ENCODE measurements around the gene TLE7. TPM values are rescaled to one million over a fixed set of nuclear protein-coding genes. Genes with fewer than 3 reads are reported as not detected.

Gene TLE7
- polyA plus RNA-seq, 1 of the 3 experiments (the other 2 are of a cell fraction) = not detected

GRCh38 chr16:71476457-71477124 lies 34.7 kb upstream of the TLE7 start:
- Histone ChIP-seq H3K27ac (ENCODE audit: low read depth in 2 of 2, low read length in 1 of 2) (no peak overlapping the region), H3K4me3 (ENCODE audit: low read depth in 2 of 2, low read length in 1 of 2) (no peak overlapping the region), H3K9me3 (no peaks in the 10 kb centered on the region; the same call in 1 of the 2 replicates), H3K36me3 (replicated peaks in 1 of 2; ENCODE audit: control insufficient read depth in 1 of 2, insufficient read depth in 2 of 2, low read length in 1 of 2) (peaks cover 28 to 36% of the 10 kb centered on the region in 2 experiments), H3K9me2 (no peaks in the 10 kb centered on the region), H3K4me2 (no peak overlapping the region), H2AFZ (ENCODE audit: low read depth) (no peak overlapping the region), H3F3A (replicated peaks; ENCODE audit: insufficient read depth) (peaks cover 20% of the 10 kb centered on the region), H4K20me1 (ENCODE audit: insufficient read depth) (no peaks in the 10 kb centered on the region), H3K79me2 (ENCODE audit: insufficient read depth) (no peaks in the 10 kb centered on the region), H3K27me3 (ENCODE audit: insufficient read depth) (no peaks in the 10 kb centered on the region), H3K9ac (no peak overlapping the region), H3K4me1 (ENCODE audit: control insufficient read depth in 1 of 2, insufficient read depth in 2 of 2, low read depth in 1 of 2, low read length in 1 of 2) (no peaks in the 10 kb centered on the region)
- CTCF ChIA-PET = no interaction called here
- 91% methylated on average over 4 of the region's 4 CpGs for WGBS (ENCODE audit: low lambda C conversion rate)
- POLR2A ChIA-PET = no interaction called here
- no peak for DNase-seq
- TF ChIP-seq JUND (IDR thresholded peaks at IDR 0.05) = no peak
- TF ChIP-seq FOXM1 (IDR thresholded peaks at IDR 0.05; ENCODE audit: low read depth) = no peak
- no peak for TF ChIP-seq YY1 (IDR thresholded peaks at IDR 0.05; ENCODE audit: low read depth)
- TF ChIP-seq EP300 (IDR thresholded peaks at IDR 0.05; ENCODE audit: borderline replicate concordance in 1 of 2, low read depth in 1 of 2, low read length in 1 of 2) = no peak
- TF ChIP-seq, protein P1, sequence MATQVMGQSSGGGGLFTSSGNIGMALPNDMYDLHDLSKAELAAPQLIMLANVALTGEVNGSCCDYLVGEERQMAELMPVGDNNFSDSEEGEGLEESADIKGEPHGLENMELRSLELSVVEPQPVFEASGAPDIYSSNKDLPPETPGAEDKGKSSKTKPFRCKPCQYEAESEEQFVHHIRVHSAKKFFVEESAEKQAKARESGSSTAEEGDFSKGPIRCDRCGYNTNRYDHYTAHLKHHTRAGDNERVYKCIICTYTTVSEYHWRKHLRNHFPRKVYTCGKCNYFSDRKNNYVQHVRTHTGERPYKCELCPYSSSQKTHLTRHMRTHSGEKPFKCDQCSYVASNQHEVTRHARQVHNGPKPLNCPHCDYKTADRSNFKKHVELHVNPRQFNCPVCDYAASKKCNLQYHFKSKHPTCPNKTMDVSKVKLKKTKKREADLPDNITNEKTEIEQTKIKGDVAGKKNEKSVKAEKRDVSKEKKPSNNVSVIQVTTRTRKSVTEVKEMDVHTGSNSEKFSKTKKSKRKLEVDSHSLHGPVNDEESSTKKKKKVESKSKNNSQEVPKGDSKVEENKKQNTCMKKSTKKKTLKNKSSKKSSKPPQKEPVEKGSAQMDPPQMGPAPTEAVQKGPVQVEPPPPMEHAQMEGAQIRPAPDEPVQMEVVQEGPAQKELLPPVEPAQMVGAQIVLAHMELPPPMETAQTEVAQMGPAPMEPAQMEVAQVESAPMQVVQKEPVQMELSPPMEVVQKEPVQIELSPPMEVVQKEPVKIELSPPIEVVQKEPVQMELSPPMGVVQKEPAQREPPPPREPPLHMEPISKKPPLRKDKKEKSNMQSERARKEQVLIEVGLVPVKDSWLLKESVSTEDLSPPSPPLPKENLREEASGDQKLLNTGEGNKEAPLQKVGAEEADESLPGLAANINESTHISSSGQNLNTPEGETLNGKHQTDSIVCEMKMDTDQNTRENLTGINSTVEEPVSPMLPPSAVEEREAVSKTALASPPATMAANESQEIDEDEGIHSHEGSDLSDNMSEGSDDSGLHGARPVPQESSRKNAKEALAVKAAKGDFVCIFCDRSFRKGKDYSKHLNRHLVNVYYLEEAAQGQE (IDR thresholded peaks at IDR 0.05; ENCODE audit: low read depth, low read length) = no peak
- TF ChIP-seq, protein P2, sequence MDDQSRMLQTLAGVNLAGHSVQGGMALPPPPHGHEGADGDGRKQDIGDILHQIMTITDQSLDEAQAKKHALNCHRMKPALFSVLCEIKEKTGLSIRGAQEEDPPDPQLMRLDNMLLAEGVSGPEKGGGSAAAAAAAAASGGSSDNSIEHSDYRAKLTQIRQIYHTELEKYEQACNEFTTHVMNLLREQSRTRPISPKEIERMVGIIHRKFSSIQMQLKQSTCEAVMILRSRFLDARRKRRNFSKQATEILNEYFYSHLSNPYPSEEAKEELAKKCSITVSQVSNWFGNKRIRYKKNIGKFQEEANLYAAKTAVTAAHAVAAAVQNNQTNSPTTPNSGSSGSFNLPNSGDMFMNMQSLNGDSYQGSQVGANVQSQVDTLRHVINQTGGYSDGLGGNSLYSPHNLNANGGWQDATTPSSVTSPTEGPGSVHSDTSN (IDR thresholded peaks at IDR 0.05) = no peak
- TF ChIP-seq ZBTB33 (IDR thresholded peaks at IDR 0.05; ENCODE audit: borderline replicate concordance, low read depth) = no peak
- no peak for TF ChIP-seq RAD21 (IDR thresholded peaks at IDR 0.05; ENCODE audit: low read length)
- no peak for TF ChIP-seq MEF2A (IDR thresholded peaks at IDR 0.05; ENCODE audit: borderline replicate concordance, low read depth)
- TF ChIP-seq, protein P3, sequence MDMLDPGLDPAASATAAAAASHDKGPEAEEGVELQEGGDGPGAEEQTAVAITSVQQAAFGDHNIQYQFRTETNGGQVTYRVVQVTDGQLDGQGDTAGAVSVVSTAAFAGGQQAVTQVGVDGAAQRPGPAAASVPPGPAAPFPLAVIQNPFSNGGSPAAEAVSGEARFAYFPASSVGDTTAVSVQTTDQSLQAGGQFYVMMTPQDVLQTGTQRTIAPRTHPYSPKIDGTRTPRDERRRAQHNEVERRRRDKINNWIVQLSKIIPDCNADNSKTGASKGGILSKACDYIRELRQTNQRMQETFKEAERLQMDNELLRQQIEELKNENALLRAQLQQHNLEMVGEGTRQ (IDR thresholded peaks at IDR 0.05; ENCODE audit: borderline replicate concordance, low read depth, low read length) = no peak
- TF ChIP-seq FOSL2 (IDR thresholded peaks at IDR 0.05; ENCODE audit: borderline replicate concordance, low read depth) = no peak
- no peak for TF ChIP-seq FOXJ3 (CRISPR knock-in tag; IDR thresholded peaks at IDR 0.05)
- no peak for TF ChIP-seq RCOR1 (IDR thresholded peaks at IDR 0.05; ENCODE audit: low read length)
- no peak for TF ChIP-seq NRF1 (IDR thresholded peaks at IDR 0.05; ENCODE audit: low read depth, low read length)

Data from SK-N-SH (cell line).